Germinal center (tissue), 1 donor: ENCODE data around the gene APCDD1.
"Not testable (repeated sequence)": the region's sequence is repeated elsewhere in the genome, so short reads cannot be mapped to it uniquely, and the experiment has no call there.

Experiments
- DNase-seq: peaks from one replicate; pipeline ENCODE4 v3.0.0; 2012; ENCODE audit warnings: mixed read lengths, low spot score

Gene APCDD1

DNA sequence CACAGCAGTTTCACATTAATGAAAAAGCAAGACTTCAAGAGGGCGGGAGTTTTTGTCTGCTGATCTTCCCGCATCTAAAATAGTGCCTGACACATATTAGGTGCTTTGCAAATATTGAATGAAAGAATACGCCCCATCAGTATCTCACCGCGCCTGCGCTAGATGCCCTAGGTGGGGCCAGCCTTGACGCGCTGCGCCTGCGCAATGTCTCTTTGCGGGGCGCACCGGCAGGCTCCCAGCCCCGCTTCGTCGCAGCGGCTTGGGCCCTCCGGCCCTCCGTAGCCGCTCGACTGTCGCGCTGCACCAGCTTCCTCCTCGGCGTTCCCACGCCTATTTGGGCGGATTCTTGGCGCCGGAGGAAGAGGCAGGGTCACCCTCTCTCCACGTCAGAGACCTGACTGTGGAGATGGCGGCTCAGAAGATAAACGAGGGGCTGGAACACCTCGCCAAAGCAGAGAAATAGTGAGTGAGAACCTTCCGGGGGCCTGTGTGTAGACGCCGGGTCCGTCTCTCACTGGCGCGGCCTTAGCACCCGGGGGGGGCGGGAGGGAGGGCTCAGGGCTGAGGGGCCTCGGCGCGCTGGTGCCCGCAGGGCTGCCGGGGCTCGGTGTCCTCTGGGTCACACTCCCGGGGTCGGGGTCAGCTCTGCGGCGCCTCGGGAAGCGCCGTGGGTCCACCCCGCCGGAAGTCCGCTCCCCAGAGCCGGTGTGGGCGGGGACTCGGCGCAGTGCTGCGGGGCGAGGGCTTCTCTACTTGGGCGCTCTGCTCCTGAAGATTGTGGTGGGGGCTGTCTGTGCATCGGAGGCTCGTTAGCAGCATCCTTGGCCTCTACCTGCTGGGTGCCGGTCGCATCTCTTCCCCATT is 71.5 kb downstream of the APCDD1 start, which contains the start of gene NAPG:
NAPG (plus strand) TSS at position 331 of the 864 bp plus-strand sequence; CDS start at position 407, 76 bp downstream.
- DNase-seq, result peak; percentile 97

DNA sequence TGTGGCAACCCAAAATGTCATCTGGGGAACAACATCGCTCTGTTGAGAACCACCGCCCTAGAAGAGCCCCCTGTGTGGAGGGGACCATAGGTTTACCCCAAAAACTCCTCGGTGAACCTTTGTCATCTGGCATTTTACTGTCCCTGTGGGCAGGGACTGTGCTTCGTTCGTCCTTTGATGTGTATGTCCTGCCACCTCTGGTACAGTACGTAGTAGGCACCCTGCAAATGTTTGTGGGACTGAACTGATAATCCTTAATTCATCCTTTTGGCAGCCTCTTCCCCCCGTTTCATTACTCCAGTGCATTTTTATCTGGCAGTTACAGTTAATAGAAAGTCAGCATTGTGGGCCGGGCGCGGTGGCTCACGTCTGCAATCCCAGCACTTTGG is 72.1 kb downstream of the APCDD1 start:
- no peak for DNase-seq

DNA sequence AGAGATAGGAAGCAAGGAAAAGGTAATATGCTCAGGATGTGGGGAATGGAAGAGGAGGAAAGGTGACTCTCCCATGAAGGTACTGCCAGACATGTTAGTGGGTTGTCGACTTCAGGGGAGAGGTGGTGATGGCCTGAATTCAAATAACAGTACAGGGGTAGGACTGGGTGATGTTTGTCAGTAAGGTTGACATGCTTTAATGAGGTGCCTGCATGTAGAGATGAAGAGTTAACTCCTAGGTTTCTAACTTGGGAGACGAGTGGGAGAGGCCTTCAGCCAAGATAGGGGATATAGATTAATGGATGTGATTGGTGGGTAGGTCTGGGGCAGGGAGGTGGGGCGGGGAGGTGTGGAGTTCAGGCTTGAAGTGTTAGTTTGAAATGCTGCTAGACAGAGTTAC is 74.0 kb downstream of the APCDD1 start:
- DNase-seq, result no peak

DNA sequence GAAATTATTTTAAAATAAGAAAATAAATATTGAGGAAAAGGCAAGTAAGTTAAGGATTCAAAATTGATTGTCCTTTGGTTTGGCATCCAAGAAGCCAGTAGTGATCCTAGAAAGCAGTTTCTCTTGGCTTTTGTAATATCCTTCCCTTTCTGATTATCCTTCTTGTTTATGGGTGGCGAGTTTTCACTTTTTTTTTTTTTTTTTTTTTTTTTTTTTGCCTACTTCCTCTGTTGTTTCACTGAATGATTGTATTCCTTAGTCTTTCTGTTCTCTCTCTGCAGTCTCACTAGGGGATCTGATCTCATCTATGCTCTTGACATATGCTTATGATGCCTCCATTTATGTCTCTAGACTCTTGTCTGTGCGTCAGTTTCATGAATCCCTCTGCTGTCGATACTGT is 75.6 kb downstream of the APCDD1 start:
- no peak for DNase-seq

DNA sequence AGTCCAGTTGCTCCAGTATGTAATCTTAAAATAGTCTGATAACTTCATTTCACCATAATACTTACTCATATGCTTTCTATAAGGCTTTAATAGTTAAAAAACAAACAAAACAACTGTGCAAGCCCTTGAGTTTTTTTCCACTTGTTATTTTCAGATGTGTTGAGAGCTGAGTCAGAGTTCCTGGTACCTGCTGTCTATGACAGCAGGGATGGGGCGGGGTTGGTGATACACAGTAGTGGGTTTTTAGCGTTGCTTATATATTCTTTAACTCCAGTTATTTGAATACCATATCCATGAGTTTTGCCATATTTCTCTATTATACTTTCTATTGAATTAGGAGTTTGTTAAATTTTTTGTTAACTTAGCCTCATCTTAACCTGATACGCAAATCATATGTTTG is 76.4 kb downstream of the APCDD1 start:
- DNase-seq, result no peak

DNA sequence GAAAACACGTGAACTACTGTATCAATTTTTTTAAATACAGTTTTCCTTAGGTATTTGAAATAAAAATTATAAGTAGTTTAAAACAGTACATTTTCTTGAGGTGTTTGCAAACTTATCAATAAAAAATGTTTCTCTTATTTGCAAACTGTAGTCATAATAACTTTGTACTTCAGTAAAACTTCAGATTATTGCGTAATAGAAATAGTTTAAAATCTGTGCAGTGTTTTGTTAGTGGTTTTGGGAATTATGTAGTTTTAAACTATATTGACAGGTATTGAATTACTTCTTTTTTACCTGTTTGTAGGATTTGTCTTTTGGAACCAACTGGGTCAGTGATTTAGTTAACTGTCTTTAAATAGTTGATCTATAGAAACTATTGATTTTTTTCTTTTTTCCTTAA is 78.7 kb downstream of the APCDD1 start:
- DNase-seq, result no peak

DNA sequence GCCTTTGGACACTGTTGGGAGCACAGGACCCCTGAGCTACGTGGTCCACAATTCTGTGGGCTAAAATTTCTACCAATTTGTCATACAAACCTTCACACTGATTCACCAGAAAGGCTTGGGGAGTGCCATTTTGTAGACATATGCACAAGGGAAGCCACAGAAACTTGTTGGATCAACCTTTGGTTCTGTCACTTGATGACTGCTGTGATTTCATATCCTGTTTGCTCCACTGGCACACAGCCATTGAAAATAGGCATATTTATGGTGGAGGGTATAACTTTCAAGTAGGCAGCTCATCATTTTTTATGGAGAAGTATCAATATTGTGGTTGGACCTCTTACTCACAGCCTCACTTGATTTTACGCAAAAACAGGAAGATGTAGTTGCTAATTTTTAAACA is 81.8 kb downstream of the APCDD1 start:
- DNase-seq, result no peak

DNA sequence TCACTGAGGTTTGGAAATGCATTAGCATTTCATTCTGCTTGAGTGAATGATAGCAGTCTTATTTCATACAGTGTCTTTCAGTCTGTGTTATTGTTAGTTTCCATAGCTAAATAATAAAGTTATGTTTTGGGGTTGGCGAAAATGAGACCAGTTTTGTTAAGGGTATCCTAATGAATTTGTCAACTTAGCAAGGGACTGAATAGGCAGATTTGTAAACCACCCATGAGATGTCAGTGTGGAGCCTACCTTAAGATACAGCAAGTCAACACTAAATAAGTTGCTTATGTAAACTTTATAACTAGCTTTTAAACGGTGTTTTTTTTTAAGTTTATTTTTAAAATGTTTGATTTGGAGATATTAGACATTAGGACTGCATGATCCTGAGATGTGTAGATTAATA is 83.3 kb downstream of the APCDD1 start:
- no peak for DNase-seq

DNA sequence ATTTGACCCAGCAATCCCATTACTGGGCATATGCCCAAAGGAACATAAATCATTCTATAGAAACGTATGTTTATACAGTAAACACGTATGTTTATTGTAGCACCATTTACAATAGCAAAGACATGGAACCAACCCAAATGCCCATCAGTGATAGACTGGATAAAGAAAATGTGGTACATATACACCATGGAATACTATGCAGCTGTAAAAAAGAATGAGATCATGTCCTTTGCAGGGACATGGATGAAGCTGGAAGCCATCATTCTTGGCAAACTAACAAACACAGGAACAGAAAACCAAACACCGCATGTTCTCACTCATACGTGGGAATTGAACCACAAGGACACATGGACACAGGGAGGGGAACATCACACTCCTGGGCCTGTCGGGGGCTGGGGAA is 84.7 kb downstream of the APCDD1 start:
- DNase-seq, result not testable (repeated sequence)
